Muscle layer of colon (tissue), 2 donors: ENCODE data around the gene SCGB3A2.

Experiments
- H3K27ac ChIP-seq: one replicate; pipeline ENCODE4 v1.7.0; 2013; ENCODE audit warnings: low read depth, mild to moderate bottlenecking, low read length, moderate library complexity
- H3K27me3 ChIP-seq, 2 donors: one replicate each; pipeline ENCODE4 v1.7.0; 2013; ENCODE audit warnings: low read length in 2 of 2, mild to moderate bottlenecking in 2 of 2; ENCODE audit not compliant: insufficient read depth in 2 of 2, control insufficient read depth in 1 of 2
- H3K36me3 ChIP-seq: one replicate; pipeline ENCODE4 v1.7.0; 2013; ENCODE audit warnings: mild to moderate bottlenecking, low read length; ENCODE audit not compliant: insufficient read depth
- H3K4me1 ChIP-seq: one replicate; pipeline ENCODE4 v1.7.0; 2013; ENCODE audit warnings: mild to moderate bottlenecking, low read length; ENCODE audit not compliant: insufficient read depth
- H3K4me3 ChIP-seq, 2 donors: one replicate each; pipeline ENCODE4 v1.7.0; 2013; ENCODE audit warnings: low read length in 2 of 2, low read depth in 1 of 2, mild to moderate bottlenecking in 1 of 2, moderate library complexity in 1 of 2
- H3K9ac ChIP-seq: one replicate; pipeline ENCODE4 v1.7.0; 2013; ENCODE audit warnings: low read length
- H3K9me3 ChIP-seq: one replicate; pipeline ENCODE4 v1.7.0; 2013; ENCODE audit warnings: mild to moderate bottlenecking, low read length
- donor health status: abdominal sarcoma.
- donor health status: Adenocarcinoma of cecum.

SCGB3A2 gene

DNA sequence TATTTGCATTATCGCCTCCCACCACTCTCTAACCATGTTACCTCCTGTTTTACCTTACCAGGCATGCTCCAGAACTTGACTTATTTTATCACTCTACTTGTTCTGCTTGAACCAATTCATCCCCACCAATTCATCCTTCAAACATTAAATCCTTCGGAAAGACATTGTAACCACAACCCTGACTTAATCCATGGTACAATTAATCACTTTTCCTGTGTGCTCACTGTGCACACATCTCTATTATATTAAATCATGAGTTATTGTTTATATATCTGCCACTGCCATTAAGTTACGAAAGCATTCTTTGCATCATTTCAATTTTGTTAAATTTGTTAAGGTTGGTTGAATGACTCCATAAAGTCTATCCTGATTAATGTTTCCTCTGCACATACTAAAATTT lies 35.3 kb downstream of the SCGB3A2 start:
- Histone ChIP-seq H3K4me3 (no peak overlapping the region), H3K27ac (no peak overlapping the region), H3K36me3 (no peaks in the 10 kb centered on the region), H3K9ac (no peak overlapping the region), H3K27me3 (no peaks in the 10 kb centered on the region), H3K9me3 (no peaks in the 10 kb centered on the region), H3K4me1 (no peaks in the 10 kb centered on the region)

- no peaks in the 10 kb centered on the region for H3K27me3 ChIP-seq
- H3K4me3 ChIP-seq, result no peak overlapping the region
- no peak overlapping the region for H3K27ac ChIP-seq
- no peak overlapping the region for H3K9ac ChIP-seq
- H3K9me3 ChIP-seq, result no peaks in the 10 kb centered on the region
- H3K4me1 ChIP-seq, result no peaks in the 10 kb centered on the region
- H3K36me3 ChIP-seq, result no peaks in the 10 kb centered on the region
These were observed 39.7 kb downstream of the SCGB3A2 start for GRCh38 chr5:147918101-147918685.

GRCh38 chr5:147918899-147919298 lies 40.4 kb downstream of the SCGB3A2 start:
- Histone ChIP-seq H3K27me3 (no peaks in the 10 kb centered on the region), H3K4me1 (no peaks in the 10 kb centered on the region), H3K27ac (no peak overlapping the region), H3K9ac (no peak overlapping the region), H3K4me3 (no peak overlapping the region), H3K9me3 (no peaks in the 10 kb centered on the region), H3K36me3 (no peaks in the 10 kb centered on the region)

GRCh38 chr5:147920420-147921030 lies 42.0 kb downstream of the SCGB3A2 start:
- no peaks in the 10 kb centered on the region for H3K36me3 ChIP-seq
- no peaks in the 10 kb centered on the region for H3K4me1 ChIP-seq
- no peaks in the 10 kb centered on the region for H3K9me3 ChIP-seq
- no peak overlapping the region for H3K4me3 ChIP-seq
- no peak overlapping the region for H3K27ac ChIP-seq
- no peak overlapping the region for H3K9ac ChIP-seq
- no peaks in the 10 kb centered on the region for H3K27me3 ChIP-seq

DNA sequence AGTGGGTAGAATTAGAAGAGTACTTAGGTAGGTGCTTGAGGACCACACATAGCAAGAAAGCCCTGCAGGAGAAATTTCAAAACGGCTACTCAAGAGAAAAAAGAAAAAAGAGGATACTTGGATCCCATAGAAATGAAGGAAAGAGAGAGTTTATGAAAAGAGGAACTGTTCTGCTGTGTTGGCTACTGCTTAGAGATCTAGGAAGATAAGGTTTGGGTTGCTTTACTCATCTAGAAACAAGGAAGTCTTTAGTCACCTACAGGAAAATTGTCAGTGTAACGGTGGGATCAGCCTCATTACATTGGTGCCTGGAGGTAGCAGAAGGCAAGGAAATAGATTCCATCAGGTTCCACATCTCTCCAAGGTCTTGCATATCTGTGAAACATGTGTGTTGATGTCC lies 42.6 kb downstream of the SCGB3A2 start:
- Histone ChIP-seq H3K9me3 (no peaks in the 10 kb centered on the region), H3K4me3 (no peak overlapping the region), H3K27ac (no peak overlapping the region), H3K9ac (no peak overlapping the region), H3K4me1 (no peaks in the 10 kb centered on the region), H3K27me3 (no peaks in the 10 kb centered on the region), H3K36me3 (no peaks in the 10 kb centered on the region)

- no peak overlapping the region for H3K27ac ChIP-seq
These were observed 46.5 kb downstream of the SCGB3A2 start for GRCh38 chr5:147925020-147925419.

DNA sequence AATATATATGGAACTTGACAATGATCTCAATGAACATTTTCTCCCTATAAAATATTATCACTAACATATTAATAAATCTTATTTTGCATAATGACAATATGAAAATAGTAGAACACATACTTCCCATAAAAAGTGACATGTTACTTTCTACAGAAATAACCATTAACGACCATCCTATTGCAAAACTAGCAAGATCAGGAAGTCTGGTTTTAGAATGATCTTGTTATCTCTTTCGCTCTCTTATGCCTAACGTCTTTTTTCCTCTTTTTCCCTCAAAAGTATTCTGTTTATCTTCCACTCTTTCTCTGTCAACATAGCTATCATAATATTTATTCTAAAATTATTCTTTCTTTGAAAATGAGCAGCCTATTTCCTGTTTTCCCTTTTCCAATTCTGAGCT lies 49.4 kb downstream of the SCGB3A2 start:
- H3K4me3 ChIP-seq, result no peak overlapping the region
- H3K27me3 ChIP-seq, result no peaks in the 10 kb centered on the region
- H3K9ac ChIP-seq, result no peak overlapping the region
- H3K4me1 ChIP-seq, result no peaks in the 10 kb centered on the region
- H3K27ac ChIP-seq, result no peak overlapping the region
- H3K9me3 ChIP-seq, result no peaks in the 10 kb centered on the region
- H3K36me3 ChIP-seq, result no peaks in the 10 kb centered on the region

More at GRCh38 chr5:147925020-147925419, 46.5 kb downstream of the SCGB3A2 start:
- H3K4me1 ChIP-seq, result no peaks in the 10 kb centered on the region
- H3K4me3 ChIP-seq, result no peak overlapping the region
- no peaks in the 10 kb centered on the region for H3K36me3 ChIP-seq
- H3K27me3 ChIP-seq, result no peaks in the 10 kb centered on the region
- H3K9me3 ChIP-seq, result no peaks in the 10 kb centered on the region
- H3K9ac ChIP-seq, result no peak overlapping the region

DNA sequence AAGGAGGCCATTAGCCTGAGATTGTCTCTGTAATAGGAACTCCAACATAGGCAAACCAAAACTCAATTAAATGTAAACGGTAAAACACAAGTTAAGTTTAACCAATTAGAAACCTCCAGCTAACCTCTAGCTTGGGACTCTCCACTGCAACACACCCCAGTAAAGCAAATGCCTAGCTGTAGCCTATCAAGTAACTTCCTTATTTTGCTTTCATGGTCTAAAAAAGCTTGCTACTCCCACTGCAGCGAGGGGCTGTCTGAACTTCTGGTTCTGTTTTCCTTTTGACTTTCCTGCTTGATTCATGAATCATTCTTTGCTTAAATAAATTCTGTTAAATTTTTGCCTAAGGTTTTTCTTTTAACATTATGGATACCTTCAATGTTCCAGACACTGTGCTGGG lies 52.3 kb downstream of the SCGB3A2 start:
- no peaks in the 10 kb centered on the region for H3K36me3 ChIP-seq
- no peaks in the 10 kb centered on the region for H3K27me3 ChIP-seq
- H3K27ac ChIP-seq, result no peak overlapping the region
- H3K4me1 ChIP-seq, result no peaks in the 10 kb centered on the region
- H3K9me3 ChIP-seq, result no peaks in the 10 kb centered on the region
- H3K9ac ChIP-seq, result no peak overlapping the region
- H3K4me3 ChIP-seq, result no peak overlapping the region
